ENCODE measurements around the gene ADGRG6.
"Not testable (repeated sequence)": the region's sequence is repeated elsewhere in the genome, so short reads cannot be mapped to it uniquely, and the experiment has no call there.

The ADGRG6 gene

DNA sequence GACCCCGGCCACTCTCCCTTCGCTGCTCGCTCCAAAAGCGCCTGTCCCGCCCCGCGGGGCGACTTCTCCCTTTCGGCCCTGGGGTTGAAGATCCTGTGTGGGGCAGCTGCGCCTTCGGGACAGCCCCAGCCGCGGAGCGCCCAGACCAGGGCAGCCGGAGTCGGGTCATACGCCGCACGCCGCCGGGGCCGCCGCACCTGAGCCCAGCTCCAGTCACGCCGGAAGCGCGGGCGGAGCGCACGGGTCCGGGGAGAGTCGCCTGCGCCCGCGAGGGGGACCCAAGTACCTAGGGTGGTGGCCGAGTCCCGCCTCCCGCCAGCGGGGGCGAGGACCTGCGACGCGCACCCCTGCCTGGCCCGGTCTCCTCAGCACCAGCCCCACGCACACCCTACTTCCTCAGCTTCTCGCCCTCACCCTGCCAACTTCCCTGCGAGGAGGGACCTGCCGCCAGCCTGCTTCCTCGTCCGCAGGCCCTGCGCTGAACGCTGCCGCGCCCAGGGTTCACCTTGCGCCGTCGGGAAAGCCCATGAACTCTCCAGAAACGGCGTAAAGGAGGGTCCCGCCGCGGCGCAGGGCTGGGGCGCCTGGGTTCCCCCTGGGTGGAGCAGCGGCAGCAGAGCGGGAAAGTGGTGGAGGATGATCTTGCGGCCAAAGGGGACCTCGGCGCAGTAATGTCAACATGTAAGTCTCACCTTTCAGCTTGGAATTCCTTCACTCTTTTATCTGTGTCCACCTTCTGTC, at the start of gene ADGRG6:
ADGRG6 (plus strand) TSS at position 357 of the 741 bp plus-strand sequence; CDS start at position 680, 323 bp downstream.
- DNase-seq, result peak; percentile 25

DNA sequence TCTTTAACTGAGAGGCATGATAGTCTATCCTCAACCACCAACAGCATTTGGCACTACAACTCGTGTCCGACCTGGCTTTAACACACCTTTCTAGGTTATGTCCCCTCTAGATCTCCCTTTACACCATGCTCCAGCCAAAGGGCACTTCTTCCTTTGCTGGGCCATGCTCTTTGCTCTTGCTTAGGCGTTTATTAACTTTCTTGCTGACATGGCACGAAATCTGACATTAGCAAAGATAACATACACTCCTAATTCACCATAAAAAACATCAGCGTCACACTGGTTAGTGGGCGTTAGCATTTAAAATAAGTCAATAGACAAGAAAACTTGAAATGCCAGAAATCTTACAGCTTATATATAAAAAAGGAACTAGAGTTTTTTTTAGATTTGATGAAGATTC, 47.3 kb upstream of the ADGRG6 start:
- DNase-seq, result no peak

DNA sequence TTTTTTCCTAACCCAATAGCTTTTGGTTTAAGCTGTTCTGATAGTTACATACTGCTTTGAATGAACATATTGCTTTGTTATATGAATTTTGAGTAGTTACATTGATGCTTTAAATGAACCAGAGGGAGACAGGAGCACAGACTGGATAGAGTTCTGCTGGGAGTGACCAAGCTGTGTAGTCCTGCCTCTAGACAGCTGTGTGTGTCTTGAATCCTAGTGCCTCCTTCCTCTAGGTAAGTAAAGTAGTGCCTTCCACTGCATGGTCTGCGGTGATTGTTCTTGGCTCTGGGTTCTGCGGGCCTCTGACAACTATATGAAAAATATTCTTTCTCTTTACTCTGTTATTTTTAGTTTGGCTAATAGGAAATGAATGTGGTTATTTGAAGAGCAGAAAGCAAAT, 46.0 kb upstream of the ADGRG6 start:
- no peak for DNase-seq

DNA sequence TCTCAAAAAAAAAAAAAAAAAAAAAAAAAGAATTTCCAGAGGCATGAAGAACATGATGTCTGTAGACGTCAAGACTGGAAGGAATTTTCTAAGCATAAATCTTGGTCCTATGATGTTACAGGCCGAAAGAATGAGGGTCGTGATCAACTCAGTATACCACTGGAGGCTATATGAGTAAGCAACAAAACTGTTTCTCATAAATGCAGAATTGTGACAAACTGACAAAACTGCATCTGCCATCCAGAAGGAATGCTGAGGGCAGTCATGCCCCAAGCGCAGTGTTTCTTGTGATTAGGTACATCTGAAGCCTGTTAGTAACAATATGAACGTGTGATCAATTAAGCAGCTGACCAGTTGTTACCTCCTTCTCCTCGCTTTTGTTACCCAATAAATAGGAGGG, 43.5 kb upstream of the ADGRG6 start:
- DNase-seq, result no peak

DNA sequence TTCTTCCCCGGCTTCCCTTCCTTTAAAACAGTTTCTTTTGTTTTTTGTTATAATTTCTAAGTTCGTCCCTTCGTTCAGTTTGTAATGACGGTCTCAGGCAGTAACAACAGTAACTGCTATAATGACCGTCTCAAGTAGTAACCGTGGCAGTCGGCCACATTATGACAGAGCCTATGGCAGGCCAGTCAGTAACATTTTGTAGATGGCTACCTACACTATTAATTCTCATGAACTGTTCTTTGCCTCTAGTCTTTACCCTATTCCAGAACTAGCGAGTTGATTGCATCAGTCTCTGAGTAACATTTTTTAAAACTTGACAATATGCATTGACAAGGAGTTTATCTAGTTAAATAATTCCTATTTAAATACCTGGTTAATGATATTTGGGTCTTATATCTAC, 43.0 kb upstream of the ADGRG6 start:
- DNase-seq, result no peak

DNA sequence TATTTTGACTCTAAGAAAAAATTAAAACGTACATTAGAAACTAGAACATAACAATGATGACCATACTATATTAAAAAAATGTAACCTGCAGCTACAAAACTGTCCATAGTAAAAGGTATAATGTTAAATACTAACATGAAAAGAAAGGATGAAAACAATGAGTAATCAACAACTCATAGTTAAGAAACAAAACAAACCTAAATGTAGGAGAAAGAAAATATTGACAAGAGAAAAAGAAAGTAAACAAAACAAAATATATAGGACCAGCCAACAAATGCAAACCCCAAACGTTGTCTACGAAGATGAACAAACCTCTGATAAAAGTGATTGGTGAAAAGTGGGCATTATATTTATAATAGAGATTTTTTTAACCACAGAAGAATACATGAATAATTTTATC, 41.1 kb upstream of the ADGRG6 start:
- DNase-seq, result no peak

DNA sequence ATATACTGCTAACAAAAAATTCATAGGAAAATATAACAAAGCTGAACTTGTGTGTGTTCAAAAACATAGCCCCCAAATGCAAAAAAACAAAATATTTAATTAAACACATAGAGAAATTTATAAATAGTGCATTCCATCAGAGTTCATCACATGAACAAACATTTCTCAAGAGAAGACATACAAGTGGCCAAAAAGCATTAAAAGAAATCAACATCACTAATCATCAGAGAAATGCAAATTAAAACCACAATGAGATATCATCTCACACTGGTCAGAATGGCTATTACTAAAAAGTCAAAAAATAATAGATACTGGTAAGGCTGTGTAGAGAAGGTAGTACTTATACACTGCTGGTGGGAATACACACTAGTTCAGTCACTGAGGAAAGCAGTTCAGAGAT, 39.6 kb upstream of the ADGRG6 start:
- no peak for DNase-seq

DNA sequence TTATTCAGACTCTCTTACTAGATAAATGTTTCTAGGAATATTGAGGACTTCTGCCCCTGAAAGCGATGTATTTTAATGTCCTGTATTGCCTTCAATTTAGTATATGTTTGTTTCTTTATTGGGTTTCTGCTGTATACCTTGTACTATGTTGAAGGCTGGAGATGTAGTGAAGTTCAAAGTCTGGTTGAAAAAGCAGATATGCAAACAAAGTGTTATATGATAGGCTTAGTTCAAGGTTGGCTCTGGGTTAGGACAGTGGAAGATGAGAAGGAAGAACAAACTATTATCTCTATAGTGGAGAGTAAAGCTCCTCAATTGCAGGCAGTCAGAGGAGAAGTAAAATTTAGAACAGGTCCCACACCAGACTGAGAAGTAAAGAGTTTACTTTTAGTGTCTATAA, 36.3 kb upstream of the ADGRG6 start:
- no peak for DNase-seq

DNA sequence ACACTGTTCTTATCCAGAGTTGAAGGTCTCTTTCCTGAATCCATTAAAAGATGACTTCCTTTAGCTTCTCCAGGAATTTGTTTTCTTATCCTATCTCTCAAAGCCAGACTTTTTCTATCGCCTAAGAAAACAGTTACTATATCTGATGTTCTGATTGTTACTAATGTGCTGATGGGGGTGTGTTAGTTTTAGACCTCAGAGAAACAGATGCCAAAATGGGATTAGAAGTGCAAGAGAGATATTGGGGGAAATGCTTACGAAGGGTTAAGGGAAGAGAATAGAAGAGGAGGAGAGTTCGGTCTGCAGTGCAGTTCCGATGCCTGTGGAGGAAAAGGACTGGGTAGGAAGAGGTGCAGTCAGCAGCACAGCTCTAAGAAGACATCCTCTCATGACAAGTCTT, 35.7 kb upstream of the ADGRG6 start:
- no peak for DNase-seq

DNA sequence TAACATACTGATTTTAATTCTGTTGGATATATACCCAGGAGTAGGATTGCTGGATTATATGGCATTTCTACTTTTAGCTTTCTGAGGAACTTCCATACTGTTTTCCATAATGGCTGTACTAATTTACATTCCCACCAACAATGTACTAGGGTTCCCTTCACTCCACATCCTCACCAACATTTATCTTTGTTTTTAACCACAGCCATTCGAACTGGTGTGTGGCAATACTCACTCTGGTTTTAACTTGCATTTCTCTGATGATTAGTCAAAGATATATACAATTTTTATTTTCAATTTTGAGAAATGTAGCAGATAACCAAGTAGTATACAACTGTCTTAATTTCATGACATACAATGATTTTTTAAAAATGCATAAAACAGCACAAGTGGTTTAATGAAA, 30.3 kb upstream of the ADGRG6 start:
- no peak for DNase-seq

DNA sequence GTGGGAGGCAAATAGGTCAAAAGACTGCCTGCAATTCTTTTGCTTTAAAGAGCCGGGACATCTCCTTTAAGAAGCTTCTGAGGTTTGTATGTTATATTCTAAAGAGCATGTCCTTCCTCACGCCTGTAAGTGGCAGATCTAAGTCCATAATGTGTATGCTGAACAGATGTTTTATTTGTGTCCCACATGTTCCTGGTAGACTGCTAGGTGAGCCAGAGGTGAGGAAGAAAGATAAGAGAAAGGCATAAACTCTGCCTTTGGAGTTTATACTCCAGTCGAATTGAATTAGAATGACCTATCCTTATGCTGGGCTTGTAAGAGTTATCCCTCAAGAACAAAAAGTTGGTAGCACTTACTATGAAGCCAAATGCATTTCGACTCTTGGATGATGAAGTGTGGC, 27.2 kb upstream of the ADGRG6 start:
- no peak for DNase-seq

DNA sequence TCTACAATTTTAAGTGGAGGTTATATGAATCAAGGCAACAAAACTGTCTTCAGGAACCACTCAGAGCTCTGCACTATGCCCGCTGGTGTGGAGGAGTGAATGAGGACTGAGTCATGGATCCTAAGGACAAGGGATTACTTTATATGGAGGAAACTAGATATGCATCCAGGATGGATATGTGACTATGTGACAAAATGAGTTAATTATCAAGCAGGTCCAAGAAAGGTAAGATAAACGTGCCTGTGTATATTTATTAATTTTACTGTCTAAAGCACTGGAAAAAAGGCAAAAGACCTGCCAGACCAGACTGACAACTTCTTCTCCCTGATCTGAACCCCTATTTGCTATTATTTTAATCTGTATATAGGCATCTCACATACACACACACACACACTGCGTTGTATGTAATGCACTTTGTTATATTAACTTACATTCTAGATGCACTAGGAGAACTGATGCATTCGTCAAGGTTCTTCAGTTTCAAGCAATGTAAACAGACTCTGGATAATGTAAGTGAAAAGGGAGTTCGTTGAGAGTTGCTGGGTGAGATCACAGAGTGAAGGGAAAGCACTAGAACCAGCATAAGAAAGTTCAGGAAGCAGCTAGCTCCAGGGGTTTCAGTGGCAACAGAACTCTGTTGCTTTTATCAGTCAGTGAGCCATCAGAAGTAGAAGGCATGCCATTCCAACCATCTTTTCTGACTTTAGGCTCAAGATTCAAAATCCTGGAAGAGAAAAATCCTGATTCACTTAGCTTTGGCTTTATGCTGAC, 26.4 kb upstream of the ADGRG6 start:
- no peak for DNase-seq

DNA sequence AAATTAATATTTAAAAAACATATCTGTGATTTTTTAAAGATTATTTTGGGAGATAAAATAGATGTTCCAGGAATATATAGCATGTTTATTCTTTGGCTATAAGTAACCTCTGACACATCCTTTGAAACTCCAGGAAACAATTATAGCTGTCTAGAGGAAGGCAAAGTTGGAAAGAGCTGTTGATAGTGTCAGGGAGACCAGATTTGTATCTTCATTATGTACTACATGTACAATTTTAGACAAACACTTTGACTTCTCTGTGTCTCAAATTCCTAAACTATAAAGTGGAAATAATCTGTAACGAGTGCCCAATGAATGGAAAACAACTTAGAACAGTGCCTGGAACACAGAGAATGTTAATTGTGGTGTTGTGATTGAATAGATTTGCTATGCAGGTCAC, 25.6 kb upstream of the ADGRG6 start:
- no peak for DNase-seq

DNA sequence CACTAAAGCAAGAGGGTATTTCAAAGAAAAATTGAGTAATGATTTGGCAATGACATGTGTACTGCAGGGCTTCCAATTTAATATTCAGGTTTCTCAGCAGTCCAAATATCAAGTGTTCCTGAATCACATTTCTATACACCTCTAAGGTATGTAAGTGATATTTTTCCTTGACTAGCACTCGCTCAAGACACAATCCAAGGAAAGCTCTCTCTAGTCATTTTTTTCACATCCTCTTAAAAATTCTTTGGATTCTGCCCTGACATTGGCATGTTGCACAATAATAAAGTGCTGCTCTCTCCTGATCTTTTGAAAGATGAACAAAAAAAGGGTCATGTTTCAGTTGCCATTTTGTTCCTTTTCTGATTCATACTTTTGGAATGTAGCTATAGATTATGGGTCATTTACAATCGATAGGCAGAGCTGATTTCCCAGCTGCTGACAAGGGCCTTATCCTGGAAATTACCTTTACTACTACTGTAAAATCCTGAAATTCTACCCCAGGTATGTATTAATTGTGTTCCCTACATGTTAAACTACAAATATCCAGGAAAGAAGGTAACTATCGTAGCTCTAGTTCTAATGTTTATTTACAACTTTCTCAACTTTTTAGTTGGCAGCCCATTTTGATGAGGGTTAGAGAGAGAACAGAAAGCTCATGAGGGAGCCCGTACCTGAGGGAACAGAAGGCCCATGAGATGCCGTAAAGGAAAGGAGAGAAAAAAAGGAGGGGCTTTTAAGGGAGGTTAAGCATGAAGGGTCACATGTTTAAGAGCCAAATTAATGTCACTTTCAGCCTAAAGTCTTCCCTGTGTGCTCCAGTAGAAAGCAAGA, 22.2 kb upstream of the ADGRG6 start:
- no peak for DNase-seq

DNA sequence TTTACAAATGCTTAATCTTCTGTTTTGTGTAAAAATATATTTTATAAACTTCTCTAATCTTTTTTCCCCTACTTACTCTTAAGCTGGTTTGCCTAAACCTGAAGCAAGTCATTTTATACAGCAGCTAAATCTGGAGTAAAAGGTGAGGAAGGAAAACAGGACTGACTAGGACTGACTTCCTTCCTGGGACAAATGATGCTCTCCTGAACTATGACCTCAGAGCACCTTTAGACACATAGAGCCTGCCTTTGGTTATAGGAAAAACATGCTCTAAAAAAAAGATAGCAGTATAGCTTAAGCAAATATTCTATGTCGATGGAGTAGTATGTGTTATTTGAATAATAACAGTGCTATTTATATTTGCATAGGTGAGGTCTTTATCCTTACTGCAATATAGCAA, 21.5 kb upstream of the ADGRG6 start:
- DNase-seq, result no peak

DNA sequence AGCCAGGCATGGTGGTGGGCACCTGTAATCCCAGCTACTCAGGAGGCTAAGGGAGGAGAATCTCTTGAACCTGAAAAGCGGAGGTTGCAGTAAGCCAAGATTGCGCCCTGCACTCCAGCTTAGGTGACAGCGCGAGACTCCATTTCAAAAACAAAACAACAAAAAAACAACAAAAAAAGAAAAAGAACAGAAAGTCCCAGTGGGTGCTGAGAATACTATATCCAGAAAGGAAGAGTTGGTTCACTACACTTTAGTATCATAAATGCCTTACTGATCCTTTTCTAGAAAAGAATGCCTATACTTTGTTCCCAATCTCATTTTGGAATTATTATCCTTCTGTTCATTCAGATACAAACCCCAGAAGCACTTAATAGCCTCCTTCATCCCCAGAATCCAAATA, 20.9 kb upstream of the ADGRG6 start:
- no peak for DNase-seq

DNA sequence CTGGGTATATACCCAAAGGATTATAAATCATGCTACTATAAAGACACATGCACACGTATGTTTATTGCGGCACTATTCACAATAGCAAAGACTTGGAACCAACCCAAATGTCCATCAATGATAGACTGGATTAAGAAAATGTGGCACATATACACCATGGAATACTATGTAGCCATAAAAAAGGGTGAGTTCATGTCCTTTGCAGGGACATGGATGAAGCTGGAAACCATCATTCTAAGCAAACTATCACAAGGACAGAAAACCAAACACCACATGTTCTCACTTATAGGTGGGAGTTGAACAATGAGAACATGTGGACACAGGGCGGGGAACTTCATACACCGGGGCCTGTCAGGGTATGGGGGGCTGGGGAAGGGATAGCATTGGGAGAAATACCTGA, 18.7 kb upstream of the ADGRG6 start:
- not testable (repeated sequence) for DNase-seq

DNA sequence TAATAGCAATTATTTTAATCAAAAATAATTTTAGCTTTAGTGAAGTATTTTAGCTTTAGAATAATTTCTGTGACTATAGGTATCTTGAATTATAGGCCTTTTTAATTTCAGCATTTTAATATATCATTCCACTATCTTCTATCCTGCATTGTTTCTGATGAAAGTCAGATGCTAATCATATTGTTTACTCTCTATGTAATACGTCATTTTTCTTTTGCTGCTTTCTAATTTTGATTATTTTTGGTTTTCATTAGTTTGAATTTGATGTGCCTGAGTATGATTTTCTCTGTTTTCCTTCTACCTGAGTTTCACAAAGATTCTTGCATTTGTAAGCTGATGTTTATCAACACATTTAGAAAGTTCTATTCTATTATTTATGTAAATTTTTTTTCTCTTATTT, 17.4 kb upstream of the ADGRG6 start:
- DNase-seq, result no peak

DNA sequence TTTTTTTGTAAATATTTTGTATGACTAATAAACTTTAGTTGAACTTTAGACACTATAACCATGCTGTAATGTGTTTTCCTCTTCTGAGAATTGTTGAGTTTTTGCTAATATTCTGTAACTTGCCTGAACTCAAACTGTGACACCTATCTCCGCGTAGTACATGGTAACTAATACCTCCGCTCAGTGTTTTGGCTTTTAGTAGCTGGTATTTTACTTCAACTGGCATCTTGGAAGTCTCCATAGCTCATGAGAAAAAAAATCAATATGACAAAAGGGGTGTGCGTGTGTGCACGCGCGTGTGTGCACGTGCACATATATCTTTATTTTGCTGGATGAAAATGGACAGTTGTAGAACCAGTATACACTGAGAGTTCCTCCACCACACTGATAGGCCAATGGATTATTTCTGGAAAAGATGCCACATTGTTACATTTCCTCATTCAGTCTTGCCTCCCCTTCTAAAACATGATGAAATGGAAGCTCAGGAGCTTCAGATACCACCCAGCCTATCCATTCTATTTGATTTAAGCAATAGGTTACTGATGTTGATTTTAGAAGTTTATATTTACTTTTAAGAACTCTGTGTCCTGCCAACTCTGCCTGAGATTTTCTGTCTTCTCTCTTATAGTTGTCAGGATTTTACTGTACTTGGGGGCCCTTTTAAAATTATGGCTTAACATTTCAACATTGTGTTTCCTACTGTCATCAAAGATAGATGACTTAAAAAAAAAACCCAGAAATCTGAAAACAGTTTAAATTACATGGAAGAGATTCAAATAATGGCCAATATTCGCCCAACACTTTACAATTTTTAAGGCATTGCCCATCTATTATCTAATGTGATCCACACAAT, 16.3 kb upstream of the ADGRG6 start:
- DNase-seq, result no peak

DNA sequence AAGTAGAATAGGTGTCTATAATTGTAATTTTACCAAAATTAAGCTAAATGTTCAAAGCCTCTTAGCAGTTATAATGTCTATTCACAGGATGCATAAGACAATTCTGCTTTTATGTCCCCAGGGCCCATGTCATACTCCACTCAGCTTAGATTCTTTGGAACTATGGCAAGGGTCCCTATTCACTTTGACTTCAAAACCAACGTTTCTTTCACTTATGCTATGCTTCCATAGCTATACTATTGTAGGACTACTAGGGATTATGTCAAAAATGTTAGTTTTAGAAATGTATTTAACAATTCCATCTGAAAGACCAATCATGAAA, 15.8 kb upstream of the ADGRG6 start:
- no peak for DNase-seq

DNA sequence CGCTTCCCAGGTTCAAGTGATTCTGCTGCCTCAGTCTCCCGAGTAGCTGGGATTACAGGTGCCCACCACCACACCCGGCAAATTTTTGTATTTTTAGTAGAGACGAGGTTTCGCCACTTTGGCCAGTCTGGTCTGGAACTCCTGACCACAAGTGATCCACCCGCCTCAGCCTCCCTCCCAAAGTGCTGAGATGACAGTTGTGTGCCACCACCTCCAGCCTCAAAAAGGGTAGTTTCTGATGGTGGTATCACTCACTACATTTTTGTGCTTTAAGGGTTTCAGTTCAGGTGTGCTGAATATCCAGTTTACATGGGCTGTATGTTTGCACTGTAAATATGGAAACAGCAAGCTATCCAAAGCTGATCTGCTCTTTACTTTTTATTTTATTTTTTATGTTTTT, 12.1 kb upstream of the ADGRG6 start:
- DNase-seq, result no peak

DNA sequence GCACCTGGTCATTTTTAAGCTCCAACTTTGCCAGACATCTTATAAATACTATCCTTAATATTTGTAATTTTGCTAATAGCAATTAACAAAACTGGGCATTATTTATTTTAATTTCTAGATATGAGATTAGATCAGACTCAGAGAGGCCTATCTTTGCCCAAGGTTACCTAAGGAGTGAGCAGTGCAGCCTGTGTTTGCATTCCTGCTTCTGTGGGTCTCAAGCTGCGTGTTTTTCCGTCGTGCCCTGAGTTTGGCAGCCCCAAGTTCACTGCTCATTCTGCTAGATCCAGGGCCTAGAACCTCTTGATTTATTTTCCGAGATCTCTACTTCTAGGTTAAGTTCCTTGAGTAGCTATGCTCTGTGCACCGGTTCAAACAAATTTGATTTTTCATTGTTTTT, 11.0 kb upstream of the ADGRG6 start:
- no peak for DNase-seq

DNA sequence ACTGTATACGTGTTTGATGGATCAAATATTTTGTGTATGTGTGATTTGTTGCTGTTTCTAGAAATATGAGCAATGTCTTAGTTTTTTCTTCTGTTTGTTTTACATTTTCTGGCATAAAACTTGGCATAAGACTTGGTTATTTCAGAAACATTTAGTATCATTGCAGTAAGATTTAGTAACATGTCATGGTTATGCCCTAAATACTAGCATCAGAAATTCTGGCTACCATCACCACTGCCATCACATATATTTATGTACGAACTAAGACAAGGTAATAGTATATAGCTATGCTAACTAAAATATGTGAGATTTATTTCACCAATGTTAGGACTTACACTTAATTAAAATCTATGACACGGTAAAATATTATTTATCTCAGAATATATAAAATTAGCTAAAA, 10.3 kb upstream of the ADGRG6 start:
- no peak for DNase-seq

Data from NCI-H2171 (cell line).